ENCODE results near the gene BRMS1.

DNA sequence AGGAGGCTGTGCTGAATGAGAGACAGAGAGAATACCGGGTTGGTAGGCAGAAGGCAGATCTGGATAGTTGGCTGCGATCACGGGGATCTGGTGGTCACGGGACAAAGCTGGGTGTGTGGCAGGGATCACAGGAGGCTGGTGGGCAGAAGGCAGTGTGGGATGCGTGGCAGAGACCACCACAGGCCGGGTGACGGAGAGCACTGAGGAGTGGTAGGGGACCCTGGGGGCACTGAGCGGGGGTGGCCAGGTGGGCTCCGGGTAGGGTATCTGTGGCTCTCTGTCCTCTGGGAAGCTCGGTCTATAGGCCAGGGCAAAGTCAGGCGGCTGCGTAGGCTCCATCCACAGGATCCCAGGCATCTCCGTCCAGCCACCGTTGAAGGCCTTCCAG lies 29.4 kb downstream of the BRMS1 start:
- TF ChIP-seq EZH2 (IDR thresholded peaks at IDR 0.05; ENCODE audit: borderline replicate concordance) (no peak), EZH2phosphoT487 (IDR thresholded peaks at IDR 0.05; ENCODE audit: low read depth, severe bottlenecking, unreplicated experiment) (no peak)
- TF ChIP-seq, protein P1, sequence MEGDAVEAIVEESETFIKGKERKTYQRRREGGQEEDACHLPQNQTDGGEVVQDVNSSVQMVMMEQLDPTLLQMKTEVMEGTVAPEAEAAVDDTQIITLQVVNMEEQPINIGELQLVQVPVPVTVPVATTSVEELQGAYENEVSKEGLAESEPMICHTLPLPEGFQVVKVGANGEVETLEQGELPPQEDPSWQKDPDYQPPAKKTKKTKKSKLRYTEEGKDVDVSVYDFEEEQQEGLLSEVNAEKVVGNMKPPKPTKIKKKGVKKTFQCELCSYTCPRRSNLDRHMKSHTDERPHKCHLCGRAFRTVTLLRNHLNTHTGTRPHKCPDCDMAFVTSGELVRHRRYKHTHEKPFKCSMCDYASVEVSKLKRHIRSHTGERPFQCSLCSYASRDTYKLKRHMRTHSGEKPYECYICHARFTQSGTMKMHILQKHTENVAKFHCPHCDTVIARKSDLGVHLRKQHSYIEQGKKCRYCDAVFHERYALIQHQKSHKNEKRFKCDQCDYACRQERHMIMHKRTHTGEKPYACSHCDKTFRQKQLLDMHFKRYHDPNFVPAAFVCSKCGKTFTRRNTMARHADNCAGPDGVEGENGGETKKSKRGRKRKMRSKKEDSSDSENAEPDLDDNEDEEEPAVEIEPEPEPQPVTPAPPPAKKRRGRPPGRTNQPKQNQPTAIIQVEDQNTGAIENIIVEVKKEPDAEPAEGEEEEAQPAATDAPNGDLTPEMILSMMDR (IDR thresholded peaks at IDR 0.05; ENCODE audit: poor library complexity), result no peak
